ENCODE data around the gene MEGF11.
"Not testable (repeated sequence)": the region's sequence is repeated elsewhere in the genome, so short reads cannot be mapped to it uniquely, and the experiment has no call there.

Gene MEGF11

DNA sequence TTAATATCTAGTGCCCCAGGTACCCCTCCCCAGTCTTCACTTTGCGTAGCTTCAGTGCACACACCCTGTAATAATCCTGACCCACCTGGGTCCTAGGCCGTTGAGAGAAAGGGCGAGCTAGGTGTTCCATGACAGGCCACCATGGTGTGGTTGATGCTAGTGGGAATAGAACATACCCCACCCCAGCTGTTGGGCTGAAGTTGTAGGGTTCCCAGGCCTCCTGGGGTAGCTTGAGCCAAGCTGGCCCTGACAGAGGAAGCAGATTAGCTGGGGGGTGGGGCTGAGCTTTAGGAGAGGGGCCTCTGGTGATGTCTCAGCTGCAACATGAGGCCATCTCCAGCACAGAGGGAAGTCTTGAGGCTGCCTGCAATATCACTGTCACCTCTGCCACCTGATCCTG is 343.7 kb downstream of the MEGF11 start:
- DNase-seq: no peak

DNA sequence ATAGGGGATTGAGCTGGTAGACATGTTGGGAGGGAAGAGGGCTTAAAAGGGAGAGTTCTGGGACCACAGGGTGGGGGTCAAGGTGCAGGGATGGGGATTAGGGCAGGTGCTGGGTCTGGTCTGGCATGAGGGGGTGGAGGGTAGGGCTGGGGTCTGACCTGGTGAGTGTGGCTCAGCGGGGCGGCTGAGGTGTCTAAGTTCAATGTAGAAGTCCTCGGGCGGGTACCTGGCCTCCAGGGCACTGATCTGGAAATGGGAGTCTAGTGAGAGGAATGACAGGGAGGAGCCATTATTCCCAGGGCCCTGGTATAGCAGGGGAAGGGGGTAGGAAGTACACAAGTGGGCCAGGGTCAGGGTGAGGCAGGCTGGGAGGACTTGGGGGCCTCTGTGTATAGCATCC is 344.7 kb downstream of the MEGF11 start:
- DNase-seq: no peak

DNA sequence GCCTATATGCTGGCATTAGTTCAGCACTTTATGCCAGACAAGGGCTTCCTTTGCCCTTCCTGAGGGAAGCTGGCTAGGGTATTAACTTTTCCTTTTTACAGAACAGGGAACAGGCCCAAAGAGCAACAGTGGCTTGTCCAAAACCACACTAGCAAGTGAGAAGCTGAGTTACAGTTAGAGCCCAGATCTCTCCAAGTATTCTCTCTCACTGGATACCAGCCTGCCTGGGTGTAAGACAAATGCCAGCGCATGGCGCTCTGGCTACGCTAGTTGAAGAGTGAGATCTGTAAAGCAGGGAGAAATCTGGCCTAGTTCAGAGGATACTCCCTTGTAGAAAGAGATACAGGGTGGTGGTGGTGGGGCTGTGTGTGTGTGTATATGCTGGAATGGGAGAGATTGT is 345.9 kb downstream of the MEGF11 start:
- DNase-seq: no peak

DNA sequence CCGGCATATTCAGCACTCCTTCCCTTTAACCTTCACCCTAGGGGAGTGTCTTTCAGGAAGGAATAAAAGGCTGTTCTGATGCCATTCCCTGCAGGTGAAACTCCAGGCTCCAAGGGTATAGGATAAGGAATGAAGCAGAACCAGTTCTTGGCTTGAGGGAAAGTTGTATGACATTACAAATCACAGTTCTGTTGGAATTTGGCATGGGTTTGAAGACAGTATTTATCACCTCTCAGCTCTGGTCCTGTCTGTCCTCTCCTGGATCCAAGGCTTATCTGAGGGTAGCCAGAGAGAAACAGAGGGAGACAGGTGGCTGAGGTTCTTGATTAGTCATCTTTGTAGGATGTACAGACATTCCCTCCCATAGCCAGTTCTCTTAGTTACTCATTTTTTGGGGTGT is 347.2 kb downstream of the MEGF11 start:
- DNase-seq: no peak

DNA sequence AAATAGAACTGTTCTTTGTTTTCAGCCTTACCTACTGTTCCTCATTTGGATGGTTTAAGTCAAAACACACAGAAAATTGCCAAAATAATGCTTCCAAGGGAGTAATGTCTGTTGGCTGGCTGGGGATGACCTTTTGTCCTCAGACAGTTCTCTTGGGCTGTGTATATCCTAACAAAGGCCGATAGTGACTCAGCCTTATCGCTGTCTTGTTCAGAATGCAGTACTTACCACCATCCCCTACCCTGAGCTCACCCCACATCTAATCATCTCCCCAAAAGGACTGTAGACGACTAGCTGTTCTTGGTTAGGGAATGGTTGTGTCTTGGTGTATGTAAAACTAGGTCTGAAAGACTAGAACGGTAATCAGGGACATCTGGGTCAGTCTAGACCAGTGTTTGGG is 349.2 kb downstream of the MEGF11 start:
- DNase-seq: no peak

DNA sequence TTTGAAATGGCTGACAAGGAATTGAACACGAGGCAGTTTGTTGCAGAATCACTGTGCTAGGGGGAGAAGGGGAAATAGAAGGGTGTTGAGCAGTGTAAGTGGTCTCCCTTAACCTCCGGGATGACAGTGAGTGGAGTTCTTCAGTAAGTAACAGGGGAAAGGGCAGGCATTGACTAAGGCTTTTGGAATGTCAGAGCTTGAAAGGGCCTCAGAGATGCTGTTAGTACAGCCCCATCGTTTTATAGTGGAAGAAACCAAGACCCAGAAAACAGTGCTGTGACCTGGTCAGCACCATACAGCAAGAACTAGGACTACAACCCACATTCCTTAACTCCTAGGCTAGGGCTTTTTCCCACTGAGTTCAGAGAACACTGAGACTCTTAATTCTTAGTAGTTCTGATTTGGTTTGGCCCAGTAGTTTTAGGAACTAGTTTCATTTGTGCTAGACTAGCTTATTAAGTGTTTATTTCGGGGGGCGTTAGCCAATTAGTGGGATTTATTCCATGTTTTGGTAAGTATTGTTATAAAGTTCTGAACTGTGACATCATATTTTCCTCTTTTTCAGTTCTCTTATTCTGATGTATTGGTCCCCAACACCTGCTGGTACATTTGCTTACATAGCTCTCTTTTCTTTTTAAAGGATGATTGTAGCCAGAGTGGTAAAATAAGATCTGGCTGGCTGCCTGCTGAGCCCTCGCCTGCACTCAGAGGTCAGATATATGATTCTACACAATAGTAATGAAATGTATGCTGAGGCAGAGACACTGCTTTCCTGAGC is 350.1 kb downstream of the MEGF11 start:
- DNase-seq: no peak

DNA sequence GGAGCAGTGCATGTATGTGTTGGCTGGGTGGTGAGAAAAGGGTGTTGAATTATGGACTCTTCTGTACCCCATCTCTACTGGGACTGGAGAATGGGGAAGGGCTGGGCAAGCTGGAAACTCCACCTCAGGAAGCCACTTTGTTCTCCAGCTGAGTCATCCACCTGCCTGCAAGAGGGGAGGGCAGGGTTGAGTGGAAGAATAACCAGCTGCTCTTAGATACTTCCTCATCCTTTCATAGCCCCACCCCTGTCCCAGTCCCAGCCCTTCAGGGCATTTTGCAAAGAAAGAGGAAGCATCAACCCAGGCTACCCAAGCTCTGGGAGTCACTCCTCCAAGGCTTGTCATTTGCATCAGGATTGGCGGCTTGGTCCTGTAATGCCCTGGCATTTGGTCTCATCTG is 351.2 kb downstream of the MEGF11 start:
- no peak for DNase-seq

DNA sequence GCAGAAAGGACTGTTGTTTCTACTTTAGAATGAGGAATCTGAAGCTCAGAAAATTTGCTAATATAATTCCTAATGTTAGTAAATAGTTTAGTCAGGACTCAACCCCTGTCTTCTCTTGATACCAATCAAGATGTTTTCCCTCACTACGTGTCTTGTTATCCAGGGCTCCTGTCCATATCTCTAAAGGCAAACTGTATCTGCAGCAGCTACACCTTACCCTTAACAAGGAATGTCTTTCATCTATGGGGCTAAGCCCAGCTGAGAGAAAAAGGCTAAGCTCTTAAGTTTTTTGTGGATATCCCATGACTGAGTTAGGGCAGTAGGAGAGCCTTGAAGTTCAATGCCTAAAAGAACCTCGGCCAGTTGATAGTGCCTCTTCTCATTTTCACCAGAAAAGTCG is 351.7 kb downstream of the MEGF11 start:
- no peak for DNase-seq

DNA sequence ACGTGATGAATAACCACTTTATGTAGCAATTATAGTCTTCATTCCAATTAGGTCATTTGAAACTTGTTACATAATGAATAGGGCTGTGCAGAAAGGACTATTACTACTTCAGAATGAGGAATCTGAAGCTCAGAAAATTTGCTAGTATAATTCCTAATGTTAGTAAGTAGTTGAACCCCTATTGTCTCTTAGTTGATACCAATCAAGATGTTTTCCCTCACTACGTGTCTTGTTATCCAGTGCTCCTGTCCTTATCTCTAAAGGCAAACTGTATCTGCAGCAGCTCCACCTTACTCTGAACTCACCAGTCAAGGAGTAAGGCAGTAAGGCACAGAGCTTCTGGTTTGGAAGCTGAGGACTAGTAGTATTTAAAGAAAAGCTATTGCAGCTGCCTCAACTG is 352.2 kb downstream of the MEGF11 start:
- DNase-seq: no peak

DNA sequence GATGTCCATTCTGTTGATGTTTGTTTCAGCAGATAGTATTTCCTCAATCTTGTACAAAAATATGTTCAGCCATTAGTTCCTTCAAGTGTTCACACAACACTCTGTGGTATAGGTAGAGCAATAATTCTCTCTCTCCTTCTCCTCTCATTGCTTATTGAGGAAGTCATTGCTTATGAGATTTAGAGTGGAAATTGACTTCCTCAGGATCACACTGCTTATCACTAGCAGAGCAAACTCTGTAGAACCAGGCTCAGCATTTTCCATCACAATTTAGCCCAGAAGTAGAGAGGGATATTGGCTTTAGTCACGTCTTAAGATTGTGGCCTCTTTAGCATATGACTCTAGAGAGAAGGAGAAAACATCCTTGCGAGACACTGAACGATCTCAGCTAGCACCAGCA is 353.1 kb downstream of the MEGF11 start:
- no peak for DNase-seq

DNA sequence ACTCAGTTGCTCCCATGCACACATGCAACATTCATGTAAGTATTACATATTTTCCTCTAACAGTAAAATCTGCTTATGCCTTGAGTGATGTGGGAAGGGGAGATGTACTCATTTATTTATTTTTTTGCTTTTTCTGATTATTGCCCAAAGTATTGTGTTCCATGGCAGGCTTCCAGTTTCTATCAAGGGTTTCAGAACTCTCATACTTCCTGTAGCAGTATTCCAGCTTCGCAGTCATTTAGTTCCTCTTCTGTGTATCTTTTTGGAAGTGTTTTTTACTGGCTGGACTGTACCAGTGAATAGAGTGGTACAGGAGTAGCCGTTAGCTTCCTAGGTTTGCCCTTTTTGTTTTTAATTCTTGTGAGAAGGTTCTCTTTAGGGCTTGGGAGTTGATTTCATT is 357.3 kb downstream of the MEGF11 start:
- DNase-seq: no peak

DNA sequence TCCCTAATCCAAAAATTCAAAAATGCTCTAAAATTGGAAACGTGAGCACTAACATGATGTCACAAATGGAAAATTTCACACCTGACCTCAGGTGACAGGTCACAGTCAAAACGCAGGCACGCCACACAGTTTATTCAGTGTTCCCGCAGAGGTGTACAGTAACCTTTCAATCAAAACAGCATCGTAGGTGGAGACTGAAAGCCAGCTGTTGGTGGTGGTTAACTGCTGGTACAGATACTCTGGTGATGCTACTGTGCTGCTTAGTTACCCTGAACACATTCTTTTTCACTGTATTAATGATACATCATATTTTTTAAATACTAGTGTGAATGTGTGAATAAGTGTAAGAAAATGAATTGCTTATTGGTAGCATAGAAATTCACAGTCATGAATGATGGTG is 360.5 kb downstream of the MEGF11 start:
- no peak for DNase-seq

DNA sequence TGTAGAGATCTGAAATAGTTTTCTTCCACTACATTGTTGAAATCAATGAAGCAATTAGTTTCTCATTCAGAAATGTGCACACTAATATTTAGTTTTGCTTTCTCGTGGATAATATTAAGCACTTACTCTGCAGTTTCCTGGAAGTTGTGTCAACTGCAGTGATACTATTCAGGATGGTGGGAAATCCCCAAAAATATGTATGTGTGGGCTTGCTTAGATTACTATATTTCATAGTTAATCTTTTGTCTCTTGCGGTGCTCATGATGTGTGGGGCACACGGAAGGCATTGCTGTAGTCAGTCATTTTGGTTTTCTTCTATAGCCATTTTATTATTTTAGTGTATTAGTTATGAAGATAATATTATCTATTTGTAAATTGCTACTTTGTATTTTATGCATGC is 364.6 kb downstream of the MEGF11 start:
- DNase-seq: no peak

DNA sequence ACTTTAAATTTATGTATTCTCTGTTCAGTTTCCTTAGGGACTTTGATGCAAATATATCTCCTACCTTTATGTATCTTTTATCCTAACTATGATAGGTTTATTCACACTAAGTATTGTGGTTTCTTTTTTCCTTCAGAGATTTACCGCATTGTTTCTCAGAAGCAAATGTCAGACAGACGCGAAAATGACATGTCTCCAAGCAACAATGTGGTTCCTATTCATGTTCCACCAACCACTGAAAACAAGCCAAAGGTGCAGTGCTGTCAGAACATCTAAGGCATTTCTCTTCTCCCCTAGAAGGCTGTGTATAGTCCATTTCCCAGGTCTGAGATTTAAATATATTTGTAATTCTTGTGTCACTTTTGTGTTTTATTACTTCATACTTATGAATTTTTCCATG is 366.0 kb downstream of the MEGF11 start:
- DNase-seq: no peak

DNA sequence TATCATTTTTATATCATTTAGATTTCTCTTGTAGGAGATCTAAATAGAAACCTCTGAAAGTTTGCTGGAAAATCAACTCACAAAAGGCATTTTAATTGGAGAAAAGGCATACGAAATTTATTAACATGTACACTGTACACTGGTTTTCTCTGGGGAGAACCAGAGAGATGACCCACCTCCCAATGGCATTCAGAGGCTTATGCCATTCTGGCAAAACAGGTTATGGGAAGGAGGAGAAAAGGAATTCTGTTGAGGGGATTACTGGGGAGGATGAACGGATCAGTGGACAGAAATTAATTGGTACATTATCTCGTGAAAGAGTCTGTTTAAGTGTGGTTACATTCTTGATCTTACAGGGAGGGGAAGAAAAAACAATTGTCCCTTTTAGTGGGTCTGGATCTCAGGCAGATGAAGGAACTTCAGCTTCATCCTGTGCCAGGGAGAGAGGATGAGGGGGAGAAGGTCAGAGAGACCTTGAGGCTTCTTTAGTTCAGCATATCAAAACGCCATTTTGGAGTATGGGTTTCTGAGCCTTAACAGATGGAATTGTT is 367.8 kb downstream of the MEGF11 start:
- DNase-seq: no peak

DNA sequence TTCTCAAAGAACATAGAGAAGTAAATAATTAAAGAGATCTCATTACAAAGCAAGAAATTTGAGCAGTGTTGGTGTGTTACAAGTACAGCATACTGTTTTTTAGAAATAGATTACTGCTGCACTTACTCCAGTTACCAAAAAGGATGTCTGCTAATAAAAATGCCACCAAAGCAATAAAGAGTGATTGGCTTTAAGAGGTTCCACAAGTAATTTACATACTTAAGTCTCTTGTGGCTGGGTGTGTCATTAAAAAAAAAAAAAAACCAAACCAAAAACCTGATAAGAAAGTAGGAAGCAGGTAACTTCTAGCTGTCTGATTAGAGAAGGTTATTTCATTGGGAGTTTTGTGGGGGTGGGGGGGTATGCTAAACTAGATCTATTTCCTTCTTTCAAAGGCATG is 369.0 kb downstream of the MEGF11 start:
- DNase-seq: no peak

DNA sequence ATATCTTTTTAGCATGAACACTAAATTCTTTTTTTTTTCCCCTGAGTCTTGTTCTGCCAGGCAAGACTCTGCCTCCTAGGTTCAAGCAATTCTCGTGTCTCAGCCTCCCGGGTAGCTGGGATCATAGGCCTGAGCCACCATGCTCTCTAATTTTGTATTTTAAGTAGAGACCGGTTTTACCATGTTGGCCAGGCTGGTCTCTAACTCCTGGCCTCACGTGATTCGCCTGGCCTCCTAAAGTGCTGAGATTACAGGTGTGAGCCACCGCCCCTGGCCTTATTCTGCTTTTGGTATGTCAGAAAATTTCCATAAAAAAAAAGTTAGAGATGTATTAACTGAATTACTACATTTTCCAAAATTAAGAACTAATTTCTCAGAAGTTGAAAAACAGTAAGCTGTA is 370.0 kb downstream of the MEGF11 start:
- DNase-seq: no peak

DNA sequence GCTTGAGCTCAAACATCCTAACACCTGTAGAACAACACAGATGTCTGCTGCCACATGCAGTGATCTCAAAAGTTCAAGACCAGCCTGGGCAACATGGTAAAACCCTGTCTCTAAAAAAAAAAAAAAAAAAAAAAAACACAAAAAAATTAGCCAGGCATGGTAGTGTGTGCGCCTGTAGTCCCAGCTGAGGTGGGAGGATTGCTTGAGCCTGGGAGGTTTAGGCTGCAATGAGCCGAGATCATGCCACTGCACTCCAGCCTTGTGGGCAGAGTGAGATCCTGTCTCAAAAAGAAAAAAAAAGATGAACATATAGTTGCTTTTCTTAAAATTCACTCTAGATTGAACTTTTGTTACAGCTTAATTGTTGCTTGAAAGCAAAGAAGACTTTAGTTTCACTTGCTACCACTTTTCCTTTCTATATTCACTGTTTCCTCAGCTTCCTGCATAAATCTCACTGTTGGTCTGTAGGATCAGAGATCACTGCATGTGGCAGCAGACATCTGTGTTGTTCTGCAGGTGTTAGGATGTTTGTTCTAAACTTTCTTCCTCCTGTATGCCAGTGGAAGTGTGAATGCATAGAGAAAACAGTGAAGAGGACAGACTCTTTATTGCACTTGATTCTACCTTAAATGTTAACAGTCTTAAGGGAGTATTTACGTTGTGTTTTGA is 371.6 kb downstream of the MEGF11 start:
- no peak for DNase-seq

DNA sequence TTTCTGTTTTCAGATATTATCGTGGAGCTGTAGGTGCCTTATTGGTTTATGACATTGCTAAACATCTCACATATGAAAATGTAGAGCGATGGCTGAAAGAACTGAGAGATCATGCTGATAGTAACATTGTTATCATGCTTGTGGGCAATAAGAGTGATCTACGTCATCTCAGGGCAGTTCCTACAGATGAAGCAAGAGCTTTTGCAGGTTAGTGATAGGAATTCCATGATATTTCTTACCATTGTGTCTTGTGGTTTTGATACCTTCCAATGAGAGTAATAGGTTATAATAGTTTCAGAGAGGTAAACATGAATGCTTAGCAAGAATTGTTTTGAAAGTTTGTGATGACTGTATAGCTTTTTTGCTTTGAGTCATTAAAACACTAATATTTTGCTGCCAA is 375.8 kb downstream of the MEGF11 start:
- DNase-seq: no peak

DNA sequence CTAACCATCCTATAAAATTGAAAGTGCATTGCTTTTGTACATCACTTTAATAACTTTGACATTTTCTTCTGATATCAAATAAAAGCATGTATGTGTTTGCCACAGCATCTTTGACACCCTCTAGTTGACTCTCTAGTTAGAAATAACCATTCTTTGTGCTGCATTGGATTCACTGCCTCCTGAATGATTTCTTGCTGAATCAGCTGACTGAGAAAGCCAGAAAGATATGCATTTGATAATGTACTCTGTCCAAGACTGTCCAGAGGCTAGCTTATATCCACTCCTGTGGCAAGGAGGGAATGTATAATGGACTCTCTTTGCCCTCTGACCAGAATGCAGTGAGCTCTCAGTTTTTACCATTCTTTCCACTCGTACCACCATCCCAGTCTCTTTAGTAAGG is 378.1 kb downstream of the MEGF11 start:
- no peak for DNase-seq

DNA sequence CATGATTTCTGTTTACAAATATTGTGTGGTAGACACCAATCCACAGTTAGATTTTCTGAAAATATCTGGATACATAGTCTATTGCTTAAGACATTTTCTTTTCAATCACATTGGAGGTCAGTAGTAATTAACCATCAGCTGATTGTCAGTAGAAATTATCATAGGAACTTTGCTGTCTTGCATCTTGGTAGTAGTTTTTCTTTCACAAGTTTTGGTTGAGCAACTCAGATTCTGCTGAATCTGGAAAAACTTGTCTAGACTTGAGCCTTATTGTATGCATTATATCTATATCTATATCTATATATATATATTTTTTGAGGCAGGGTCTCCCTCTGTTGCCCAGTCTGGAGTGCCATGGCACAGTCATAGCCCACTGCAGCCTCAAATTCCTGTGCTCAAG is 380.3 kb downstream of the MEGF11 start:
- no peak for DNase-seq

DNA sequence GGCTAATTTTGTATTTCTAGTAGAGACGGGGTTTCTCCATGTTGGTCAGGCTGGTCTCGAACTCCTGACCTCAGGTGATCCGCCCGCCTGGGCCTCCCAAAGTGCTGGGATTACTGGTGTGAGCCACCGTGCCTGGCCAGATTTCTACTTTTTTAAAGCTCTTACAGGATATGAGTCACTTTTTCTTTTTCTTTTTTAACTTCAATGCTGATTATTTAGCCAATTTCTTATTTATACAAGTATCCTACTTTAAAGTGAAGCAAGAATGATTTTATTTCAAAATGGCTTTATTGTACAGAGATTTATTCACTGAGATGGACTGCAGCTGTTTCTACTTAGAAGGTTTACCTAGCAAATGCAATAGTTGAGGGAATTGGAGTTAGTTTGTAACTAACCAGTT is 381.0 kb downstream of the MEGF11 start:
- DNase-seq: not testable (repeated sequence)

DNA sequence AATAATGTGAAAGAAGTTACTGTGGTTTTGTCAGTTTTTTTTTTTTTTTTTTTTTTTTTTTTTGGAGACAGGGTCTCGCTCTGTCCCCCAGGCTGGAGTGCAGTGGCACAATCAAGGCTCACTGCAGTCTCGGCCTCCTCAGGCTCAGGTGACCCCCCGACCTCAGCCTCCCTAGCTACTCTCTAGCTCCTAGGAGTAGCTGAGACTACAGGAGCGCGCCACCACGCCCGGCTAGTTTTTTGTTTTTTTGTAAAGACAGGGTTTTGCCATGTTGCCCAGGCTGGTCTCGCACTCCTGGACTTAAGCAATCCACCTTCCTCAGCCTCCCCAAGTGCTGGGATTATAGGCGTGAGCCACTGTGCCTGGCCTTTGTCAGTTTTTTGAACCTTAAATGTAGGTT is 381.7 kb downstream of the MEGF11 start:
- not testable (repeated sequence) for DNase-seq

DNA sequence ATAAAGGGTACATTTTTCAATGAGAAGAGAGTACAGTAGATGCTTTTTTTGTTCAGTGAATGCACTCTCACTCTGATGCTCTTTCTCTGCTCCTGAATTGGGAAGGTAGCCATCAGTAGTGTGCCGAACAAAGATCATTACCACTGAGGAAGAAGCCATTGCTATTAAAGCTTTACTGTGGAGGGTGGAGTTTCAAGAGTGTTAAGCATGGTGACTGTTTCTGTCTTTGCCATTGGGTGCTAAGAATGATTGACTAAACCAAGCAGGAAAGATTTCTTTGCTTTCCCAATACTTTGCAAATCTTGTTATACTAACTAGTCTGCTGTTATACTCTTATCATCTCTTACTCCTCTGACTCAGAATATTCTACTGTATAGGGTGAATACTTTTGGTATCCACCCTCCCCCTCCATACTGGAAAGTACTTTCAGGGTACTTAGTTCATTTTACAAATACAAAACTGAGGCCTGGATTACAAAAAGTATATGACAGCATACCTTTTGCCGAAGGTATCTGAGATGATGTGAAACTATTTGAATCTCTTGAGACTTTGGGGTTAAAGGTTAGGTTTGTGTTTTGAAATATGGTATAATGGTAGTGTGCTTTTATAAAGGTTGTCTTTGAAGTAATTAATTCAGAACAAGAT is 382.5 kb downstream of the MEGF11 start:
- no peak for DNase-seq

Measured in NCI-H1930 (cell line).